HepG2 (cell line): ENCODE data around the gene MSRB3. TPM values are rescaled to one million over a fixed set of nuclear protein-coding genes. Genes with fewer than 3 reads are reported as not detected.

Source experiments
- HMGA1 ChIP-seq: sonication (generic); formaldehyde crosslinking; conservative IDR thresholded peaks from 2 replicates; pipeline ENCODE4 v1.4.0; 2020; ENCODE audit warnings: missing genetic modification reagents
- KDM2A ChIP-seq: sonication (generic); formaldehyde crosslinking; IDR thresholded peaks from 2 replicates; pipeline ENCODE4 v1.4.0; 2020; ENCODE audit warnings: low read depth, missing genetic modification reagents, borderline replicate concordance
- ZNF777 ChIP-seq: sonication (generic); formaldehyde crosslinking; IDR thresholded peaks from 2 replicates; pipeline ENCODE4 v1.4.0; 2020; ENCODE audit warnings: missing genetic modification reagents
- ZSCAN31 ChIP-seq: sonication (generic); formaldehyde crosslinking; IDR thresholded peaks from 2 replicates; pipeline ENCODE4 v1.5.0; 2020; ENCODE audit warnings: low read depth, mild to moderate bottlenecking, missing genetic modification reagents
- polyA plus RNA-seq, 8 experiments: library from polyadenylated mRNA; depleted of rRNA in 3 of 8; stranded (reverse) in 7 of 8; unstranded in 1 of 8; fragments of >200 nt; fragmentation: Illumina TruSeq in 4 of 8; extraction: Trizol in 4 of 8; gene quantifications; 2 replicates each; pipeline versions ENCODE4 v1.2.1 to v1.2.3, GENCODE V29; 2011 to 2016; ENCODE audit warnings: low read depth in 4 of 8, missing spikeins in 1 of 8, mixed read lengths in 1 of 8; ENCODE audit not compliant: insufficient read depth in 1 of 8
- total RNA-seq, 5 experiments: library from RNA; depleted of rRNA; stranded (reverse); fragments of >200 nt; fragmentation: Illumina TruSeq; extraction: Trizol; gene quantifications; 2 replicates each; pipeline ENCODE4 v1.2.3, GENCODE V29; 2016; ENCODE audit warnings: low read depth in 1 of 5
- TF ChIP-seq, protein P1 (sequence below), 2 experiments: fragments of 450-650 bp in 1 of 2; sonication (generic) in 1 of 2; formaldehyde crosslinking in 1 of 2; IDR thresholded peaks; 2 replicates each; pipeline versions ENCODE4 v1.6.1 to v1.8.0; 2016 to 2022; ENCODE audit warnings: antibody characterized with exemption in 1 of 2, mild to moderate bottlenecking in 1 of 2, missing genetic modification reagents in 1 of 2
- TF ChIP-seq, protein P2 (sequence below): sonication (generic); formaldehyde crosslinking; IDR thresholded peaks from 2 replicates; pipeline ENCODE4 v1.4.0; 2020; ENCODE audit warnings: missing genetic modification reagents, borderline replicate concordance
- TF ChIP-seq, protein P3 (sequence below): sonication (generic); formaldehyde crosslinking; IDR thresholded peaks from 2 replicates; pipeline ENCODE4 v1.4.0; 2020; ENCODE audit warnings: missing genetic modification reagents
- TF ChIP-seq, protein P4 (sequence below): sonication (generic); formaldehyde crosslinking; IDR thresholded peaks from 2 replicates; pipeline ENCODE4 v1.5.0; 2020; ENCODE audit warnings: missing genetic modification reagents

MSRB3 gene
- total and polyA plus RNA-seq, 2 of the 13 experiments (the other 11 are each of a cell fraction or from before 2014, with no cell fraction given): 1.5 to 1.9 TPM

DNA sequence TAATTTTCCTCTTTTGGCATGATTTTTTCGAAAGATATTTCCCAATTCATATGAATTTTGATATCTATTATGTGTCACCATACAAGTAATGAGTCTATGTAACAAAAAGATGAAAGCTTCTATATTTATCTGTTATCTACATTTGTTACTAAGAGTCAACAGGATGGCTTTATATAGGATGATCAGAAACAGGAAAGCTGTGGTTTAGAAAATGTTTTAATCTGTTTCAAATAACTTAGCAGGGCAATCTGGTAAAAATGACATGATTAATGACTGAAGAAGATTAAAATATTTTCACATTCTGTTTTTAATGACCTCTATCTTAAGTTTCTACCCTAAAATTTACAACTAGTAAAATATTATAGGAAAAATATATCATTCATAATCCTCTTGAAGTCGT lies 105.8 kb downstream of the MSRB3 start (continued):
- TF ChIP-seq, protein P1, sequence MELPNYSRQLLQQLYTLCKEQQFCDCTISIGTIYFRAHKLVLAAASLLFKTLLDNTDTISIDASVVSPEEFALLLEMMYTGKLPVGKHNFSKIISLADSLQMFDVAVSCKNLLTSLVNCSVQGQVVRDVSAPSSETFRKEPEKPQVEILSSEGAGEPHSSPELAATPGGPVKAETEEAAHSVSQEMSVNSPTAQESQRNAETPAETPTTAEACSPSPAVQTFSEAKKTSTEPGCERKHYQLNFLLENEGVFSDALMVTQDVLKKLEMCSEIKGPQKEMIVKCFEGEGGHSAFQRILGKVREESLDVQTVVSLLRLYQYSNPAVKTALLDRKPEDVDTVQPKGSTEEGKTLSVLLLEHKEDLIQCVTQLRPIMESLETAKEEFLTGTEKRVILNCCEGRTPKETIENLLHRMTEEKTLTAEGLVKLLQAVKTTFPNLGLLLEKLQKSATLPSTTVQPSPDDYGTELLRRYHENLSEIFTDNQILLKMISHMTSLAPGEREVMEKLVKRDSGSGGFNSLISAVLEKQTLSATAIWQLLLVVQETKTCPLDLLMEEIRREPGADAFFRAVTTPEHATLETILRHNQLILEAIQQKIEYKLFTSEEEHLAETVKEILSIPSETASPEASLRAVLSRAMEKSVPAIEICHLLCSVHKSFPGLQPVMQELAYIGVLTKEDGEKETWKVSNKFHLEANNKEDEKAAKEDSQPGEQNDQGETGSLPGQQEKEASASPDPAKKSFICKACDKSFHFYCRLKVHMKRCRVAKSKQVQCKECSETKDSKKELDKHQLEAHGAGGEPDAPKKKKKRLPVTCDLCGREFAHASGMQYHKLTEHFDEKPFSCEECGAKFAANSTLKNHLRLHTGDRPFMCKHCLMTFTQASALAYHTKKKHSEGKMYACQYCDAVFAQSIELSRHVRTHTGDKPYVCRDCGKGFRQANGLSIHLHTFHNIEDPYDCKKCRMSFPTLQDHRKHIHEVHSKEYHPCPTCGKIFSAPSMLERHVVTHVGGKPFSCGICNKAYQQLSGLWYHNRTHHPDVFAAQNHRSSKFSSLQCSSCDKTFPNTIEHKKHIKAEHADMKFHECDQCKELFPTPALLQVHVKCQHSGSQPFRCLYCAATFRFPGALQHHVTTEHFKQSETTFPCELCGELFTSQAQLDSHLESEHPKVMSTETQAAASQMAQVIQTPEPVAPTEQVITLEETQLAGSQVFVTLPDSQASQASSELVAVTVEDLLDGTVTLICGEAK (IDR thresholded peaks at IDR 0.05): no peak
- TF ChIP-seq, protein P1 (CRISPR knock-in tag; IDR thresholded peaks at IDR 0.05): no peak
- TF ChIP-seq, protein P2, sequence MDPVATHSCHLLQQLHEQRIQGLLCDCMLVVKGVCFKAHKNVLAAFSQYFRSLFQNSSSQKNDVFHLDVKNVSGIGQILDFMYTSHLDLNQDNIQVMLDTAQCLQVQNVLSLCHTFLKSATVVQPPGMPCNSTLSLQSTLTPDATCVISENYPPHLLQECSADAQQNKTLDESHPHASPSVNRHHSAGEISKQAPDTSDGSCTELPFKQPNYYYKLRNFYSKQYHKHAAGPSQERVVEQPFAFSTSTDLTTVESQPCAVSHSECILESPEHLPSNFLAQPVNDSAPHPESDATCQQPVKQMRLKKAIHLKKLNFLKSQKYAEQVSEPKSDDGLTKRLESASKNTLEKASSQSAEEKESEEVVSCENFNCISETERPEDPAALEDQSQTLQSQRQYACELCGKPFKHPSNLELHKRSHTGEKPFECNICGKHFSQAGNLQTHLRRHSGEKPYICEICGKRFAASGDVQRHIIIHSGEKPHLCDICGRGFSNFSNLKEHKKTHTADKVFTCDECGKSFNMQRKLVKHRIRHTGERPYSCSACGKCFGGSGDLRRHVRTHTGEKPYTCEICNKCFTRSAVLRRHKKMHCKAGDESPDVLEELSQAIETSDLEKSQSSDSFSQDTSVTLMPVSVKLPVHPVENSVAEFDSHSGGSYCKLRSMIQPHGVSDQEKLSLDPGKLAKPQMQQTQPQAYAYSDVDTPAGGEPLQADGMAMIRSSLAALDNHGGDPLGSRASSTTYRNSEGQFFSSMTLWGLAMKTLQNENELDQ (CRISPR knock-in tag): no peak
- TF ChIP-seq HMGA1 (no peak), ZNF777 (CRISPR knock-in tag) (no peak), KDM2A (CRISPR knock-in tag) (no peak), ZSCAN31 (CRISPR knock-in tag) (no peak)
- TF ChIP-seq, protein P3, sequence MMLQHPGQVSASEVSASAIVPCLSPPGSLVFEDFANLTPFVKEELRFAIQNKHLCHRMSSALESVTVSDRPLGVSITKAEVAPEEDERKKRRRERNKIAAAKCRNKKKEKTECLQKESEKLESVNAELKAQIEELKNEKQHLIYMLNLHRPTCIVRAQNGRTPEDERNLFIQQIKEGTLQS: no peak
- TF ChIP-seq, protein P4, sequence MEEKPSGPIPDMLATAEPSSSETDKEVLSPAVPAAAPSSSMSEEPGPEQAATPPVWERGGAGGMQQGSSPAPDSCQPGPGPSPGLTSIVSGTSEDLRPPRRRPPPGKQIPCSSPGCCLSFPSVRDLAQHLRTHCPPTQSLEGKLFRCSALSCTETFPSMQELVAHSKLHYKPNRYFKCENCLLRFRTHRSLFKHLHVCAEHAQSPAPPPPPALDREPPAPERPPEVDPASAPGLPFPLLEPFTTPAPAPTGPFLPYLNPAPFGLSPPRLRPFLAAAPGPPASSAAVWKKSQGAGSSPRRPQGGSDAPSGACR (CRISPR knock-in tag): no peak
